ENCODE data around the gene GLT8D1.
"Not testable (repeated sequence)": the region's sequence is repeated elsewhere in the genome, so short reads cannot be mapped to it uniquely, and the experiment has no call there.

GLT8D1 gene

GRCh38 chr3:52679811-52680210 is 25.8 kb downstream of the GLT8D1 start:
- no peak for DNase-seq (ENCODE audit: low spot score)
- H3K27me3 Mint-ChIP-seq (ENCODE audit: low read depth), result no peaks in the 10 kb centered on the region
- no peak overlapping the region for H3K27ac Mint-ChIP-seq
- no peak overlapping the region for H3K4me3 Mint-ChIP-seq
- peaks cover 36% of the 10 kb centered on the region for H3K4me1 Mint-ChIP-seq (ENCODE audit: low read depth)
- H3K36me3 Mint-ChIP-seq (ENCODE audit: low read depth), result peaks cover 61% of the 10 kb centered on the region
- no peaks in the 10 kb centered on the region for H3K9me3 Mint-ChIP-seq

GRCh38 chr3:52679199-52679538 is 26.4 kb downstream of the GLT8D1 start:
- Mint-ChIP-seq H3K36me3 (ENCODE audit: low read depth) (peaks cover 58% of the 10 kb centered on the region), H3K4me3 (no peak overlapping the region), H3K4me1 (ENCODE audit: low read depth) (peaks cover 30% of the 10 kb centered on the region), H3K27me3 (ENCODE audit: low read depth) (no peaks in the 10 kb centered on the region), H3K27ac (peak overlapping the region; percentile 39), H3K9me3 (no peaks in the 10 kb centered on the region)
- DNase-seq (ENCODE audit: low spot score), result no peak

- no peaks in the 10 kb centered on the region for H3K9me3 Mint-ChIP-seq
- peaks cover 54% of the 10 kb centered on the region for H3K36me3 Mint-ChIP-seq (ENCODE audit: low read depth)
- H3K27me3 Mint-ChIP-seq (ENCODE audit: low read depth), result no peaks in the 10 kb centered on the region
- DNase-seq (ENCODE audit: low spot score), result no peak
- peak overlapping the region; percentile 67 for H3K27ac Mint-ChIP-seq
- peaks cover 25% of the 10 kb centered on the region for H3K4me1 Mint-ChIP-seq (ENCODE audit: low read depth)
- no peak overlapping the region for H3K4me3 Mint-ChIP-seq
Observed at GRCh38 chr3:52678265-52679198, 27.1 kb downstream of the GLT8D1 start.

DNA sequence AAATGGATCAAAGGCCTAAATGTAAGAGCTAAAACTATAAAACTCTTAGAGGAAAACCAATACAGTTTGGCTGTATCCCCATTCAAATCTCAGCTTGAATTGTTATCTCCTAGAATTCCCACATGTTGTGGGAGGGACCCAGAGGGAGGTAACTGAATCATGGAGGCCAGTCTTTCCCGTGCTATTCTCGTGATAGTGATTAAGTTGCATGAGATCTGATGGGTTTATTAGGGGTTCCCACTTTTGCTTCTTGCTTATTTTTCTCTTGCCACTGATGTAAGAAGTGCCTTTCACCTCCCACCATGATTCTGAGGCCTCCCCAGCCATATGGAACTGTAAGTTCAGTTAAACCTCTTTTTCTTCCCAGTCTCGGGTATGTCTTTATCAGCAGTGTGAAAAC is 29.4 kb downstream of the GLT8D1 start:
- H3K27ac Mint-ChIP-seq, result not testable (repeated sequence)
- Mint-ChIP-seq H3K36me3 (ENCODE audit: low read depth) (peaks cover 59% of the 10 kb centered on the region), H3K4me1 (ENCODE audit: low read depth) (peaks cover 21% of the 10 kb centered on the region)

DNA sequence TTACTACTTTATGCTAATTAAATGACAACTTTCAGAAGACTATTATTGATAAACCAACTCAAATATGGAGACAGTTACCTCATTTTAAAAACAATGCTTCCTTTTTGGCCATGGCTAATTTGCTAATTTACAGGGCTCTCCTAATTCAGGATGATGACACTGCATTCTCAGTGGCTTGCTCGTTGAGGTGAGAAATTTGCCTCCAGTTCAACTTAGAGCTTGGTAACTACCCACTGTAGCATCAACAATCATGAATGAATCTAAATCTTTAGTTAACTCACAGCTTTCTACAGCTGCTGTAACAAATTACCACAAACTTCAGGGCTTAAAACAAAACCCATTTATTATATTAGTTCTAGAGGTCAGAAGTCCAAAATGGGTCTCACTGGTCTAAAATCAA is 33.9 kb downstream of the GLT8D1 start:
- H3K27ac Mint-ChIP-seq, result peak overlapping the region; percentile 86
- H3K4me3 Mint-ChIP-seq, result peak overlapping the region; percentile 27
- H3K9me3 Mint-ChIP-seq, result no peaks in the 10 kb centered on the region
- no peaks in the 10 kb centered on the region for H3K27me3 Mint-ChIP-seq (ENCODE audit: low read depth)
- DNase-seq (ENCODE audit: low spot score), result no peak
- peaks cover 50% of the 10 kb centered on the region for H3K36me3 Mint-ChIP-seq (ENCODE audit: low read depth)
- H3K4me1 Mint-ChIP-seq (ENCODE audit: low read depth), result peaks cover 28% of the 10 kb centered on the region

More for the DNA sequence above, 29.4 kb downstream of the GLT8D1 start:
- DNase-seq (ENCODE audit: low spot score); H3K4me3 Mint-ChIP-seq; H3K9me3 Mint-ChIP-seq; H3K27me3 Mint-ChIP-seq (ENCODE audit: low read depth): not testable (repeated sequence)

- Mint-ChIP-seq H3K4me3 (peak overlapping the region; percentile 58), H3K36me3 (ENCODE audit: low read depth) (peaks cover 45% of the 10 kb centered on the region)
Observed at GRCh38 chr3:52670621-52671521, 34.7 kb downstream of the GLT8D1 start.

GRCh38 chr3:52663098-52663497 is 42.5 kb downstream of the GLT8D1 start:
- no peak for DNase-seq (ENCODE audit: low spot score)
- Mint-ChIP-seq H3K4me3 (no peak overlapping the region), H3K27me3 (ENCODE audit: low read depth) (no peaks in the 10 kb centered on the region), H3K4me1 (ENCODE audit: low read depth) (peaks cover 4% of the 10 kb centered on the region), H3K36me3 (ENCODE audit: low read depth) (peaks cover 53% of the 10 kb centered on the region), H3K9me3 (no peaks in the 10 kb centered on the region), H3K27ac (no peak overlapping the region)

More at GRCh38 chr3:52670621-52671521, 34.7 kb downstream of the GLT8D1 start:
- DNase-seq (ENCODE audit: low spot score), result peak; percentile 76
- H3K9me3 Mint-ChIP-seq, result no peaks in the 10 kb centered on the region
- peak overlapping the region; percentile 86 for H3K27ac Mint-ChIP-seq
- H3K4me1 Mint-ChIP-seq (ENCODE audit: low read depth), result peaks cover 28% of the 10 kb centered on the region
- no peaks in the 10 kb centered on the region for H3K27me3 Mint-ChIP-seq (ENCODE audit: low read depth)

DNA sequence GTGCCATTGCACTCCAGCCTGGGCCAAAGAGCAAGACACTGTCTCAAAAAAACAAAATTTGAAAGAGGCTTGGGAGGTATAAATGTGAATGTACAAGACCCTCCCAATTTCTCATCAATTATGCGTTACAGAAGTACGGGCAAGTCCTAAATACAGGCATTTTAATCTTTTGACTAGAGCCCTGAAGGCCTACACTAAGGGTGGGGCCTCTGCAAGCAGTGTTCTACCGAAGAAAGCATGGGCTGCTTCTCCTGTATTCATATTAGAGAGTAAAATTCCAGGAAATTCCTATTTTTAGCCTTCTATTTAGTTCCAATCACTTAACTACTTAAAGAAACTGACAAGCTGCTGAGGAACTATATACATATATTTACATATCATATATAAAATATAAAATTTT is 45.5 kb downstream of the GLT8D1 start:
- Mint-ChIP-seq H3K9me3 (no peaks in the 10 kb centered on the region), H3K27ac (no peak overlapping the region), H3K36me3 (ENCODE audit: low read depth) (peaks cover 63% of the 10 kb centered on the region), H3K4me3 (no peak overlapping the region), H3K4me1 (ENCODE audit: low read depth) (peaks cover 4% of the 10 kb centered on the region), H3K27me3 (ENCODE audit: low read depth) (no peaks in the 10 kb centered on the region)
- DNase-seq (ENCODE audit: low spot score), result no peak

GRCh38 chr3:52655895-52656294 is 49.7 kb downstream of the GLT8D1 start:
- Mint-ChIP-seq H3K27ac (no peak overlapping the region), H3K9me3 (no peaks in the 10 kb centered on the region), H3K4me1 (ENCODE audit: low read depth) (peaks cover 5% of the 10 kb centered on the region), H3K4me3 (no peak overlapping the region), H3K27me3 (ENCODE audit: low read depth) (no peaks in the 10 kb centered on the region), H3K36me3 (ENCODE audit: low read depth) (peaks cover 55% of the 10 kb centered on the region)
- no peak for DNase-seq (ENCODE audit: low spot score)

GRCh38 chr3:52651592-52651991 is 54.0 kb downstream of the GLT8D1 start:
- no peaks in the 10 kb centered on the region for H3K9me3 Mint-ChIP-seq
- H3K27ac Mint-ChIP-seq, result no peak overlapping the region
- peaks cover 64% of the 10 kb centered on the region for H3K36me3 Mint-ChIP-seq (ENCODE audit: low read depth)
- H3K27me3 Mint-ChIP-seq (ENCODE audit: low read depth), result no peaks in the 10 kb centered on the region
- H3K4me1 Mint-ChIP-seq (ENCODE audit: low read depth), result peaks cover 14% of the 10 kb centered on the region
- H3K4me3 Mint-ChIP-seq, result no peak overlapping the region
- no peak for DNase-seq (ENCODE audit: low spot score)

DNA sequence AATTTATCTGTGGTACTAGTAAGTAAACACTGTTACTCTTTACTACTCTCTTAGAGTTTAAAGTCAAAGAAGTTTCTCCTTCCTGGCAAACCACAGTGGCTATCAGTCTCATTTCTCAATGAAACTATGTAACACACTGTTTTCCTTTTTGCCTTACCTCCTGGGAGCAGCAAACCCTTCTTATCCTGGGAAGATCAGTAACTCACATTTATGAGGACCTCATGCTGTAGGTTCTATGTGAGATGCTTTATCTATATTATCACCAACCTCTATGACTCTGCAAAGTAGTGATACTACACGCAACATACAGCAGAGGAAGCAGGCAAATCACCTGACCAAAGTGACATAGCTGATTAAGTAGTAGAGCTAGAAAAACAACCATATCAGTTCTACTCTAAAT is 55.2 kb downstream of the GLT8D1 start:
- Mint-ChIP-seq H3K36me3 (ENCODE audit: low read depth) (peaks cover 61% of the 10 kb centered on the region), H3K9me3 (no peaks in the 10 kb centered on the region), H3K27me3 (ENCODE audit: low read depth) (no peaks in the 10 kb centered on the region), H3K27ac (peak overlapping the region; percentile 55), H3K4me3 (no peak overlapping the region), H3K4me1 (ENCODE audit: low read depth) (peaks cover 14% of the 10 kb centered on the region)
- DNase-seq (ENCODE audit: low spot score), result no peak

DNA sequence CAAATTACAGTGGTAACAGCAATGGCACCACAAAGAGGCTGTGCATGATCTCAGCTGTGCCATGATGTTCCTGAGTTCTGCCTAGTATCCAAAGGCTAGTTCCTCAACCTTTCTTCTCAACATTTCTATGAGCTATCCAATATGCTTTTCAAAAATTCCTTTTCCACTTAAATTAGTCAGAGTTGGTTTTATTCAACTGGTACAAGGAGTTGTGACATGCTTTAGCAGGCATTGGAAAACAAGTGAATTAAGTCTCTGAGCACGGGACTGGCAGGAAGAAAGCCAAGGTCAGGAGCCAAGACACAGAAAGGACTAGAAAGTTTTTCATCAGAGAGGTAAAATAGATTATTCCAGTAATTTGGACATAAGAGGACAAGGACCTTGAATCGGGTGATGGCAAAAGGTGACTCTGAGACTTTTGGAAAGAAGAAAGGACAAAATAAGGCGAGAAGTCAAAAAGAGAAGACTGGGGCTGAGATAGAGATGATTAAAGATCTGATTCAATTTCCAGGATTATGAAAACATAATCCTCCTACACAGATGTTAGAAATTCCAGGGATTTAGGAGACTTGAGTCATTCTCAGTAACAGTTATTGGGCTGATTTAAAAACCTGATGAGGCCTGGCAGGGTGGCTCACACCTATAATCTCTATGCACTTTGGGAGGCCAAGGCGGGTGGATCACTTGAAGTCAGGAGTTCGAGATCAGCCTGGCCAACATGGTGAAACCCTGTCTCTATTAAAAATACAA is 56.0 kb downstream of the GLT8D1 start:
- Mint-ChIP-seq H3K4me3 (no peak overlapping the region), H3K36me3 (ENCODE audit: low read depth) (peaks cover 63% of the 10 kb centered on the region), H3K27me3 (ENCODE audit: low read depth) (no peaks in the 10 kb centered on the region), H3K27ac (peak overlapping the region; percentile 22), H3K9me3 (no peaks in the 10 kb centered on the region), H3K4me1 (ENCODE audit: low read depth) (peaks cover 14% of the 10 kb centered on the region)
- DNase-seq (ENCODE audit: low spot score), result no peak

DNA sequence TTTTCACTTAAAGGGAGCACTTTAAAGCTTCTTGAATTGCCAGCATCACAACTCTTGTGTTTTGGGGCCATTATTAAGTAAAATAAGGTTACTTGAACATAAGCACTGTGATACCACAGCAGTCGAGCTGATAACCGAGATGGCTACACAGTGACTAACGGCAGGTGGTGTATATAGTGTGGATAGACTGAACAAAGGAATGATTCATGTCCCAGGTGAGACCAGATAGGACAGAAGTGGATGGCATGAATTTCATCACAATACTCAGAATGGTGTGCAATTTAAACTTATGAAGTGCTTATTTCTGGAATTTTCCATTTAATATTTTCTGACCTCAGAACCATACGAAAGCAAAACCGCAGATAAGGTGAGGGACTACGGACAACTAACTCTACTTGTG is 60.0 kb downstream of the GLT8D1 start:
- H3K27me3 Mint-ChIP-seq (ENCODE audit: low read depth), result no peaks in the 10 kb centered on the region
- H3K4me3 Mint-ChIP-seq, result no peak overlapping the region
- H3K27ac Mint-ChIP-seq, result no peak overlapping the region
- H3K36me3 Mint-ChIP-seq (ENCODE audit: low read depth), result peaks cover 55% of the 10 kb centered on the region
- H3K4me1 Mint-ChIP-seq (ENCODE audit: low read depth), result peaks cover 5% of the 10 kb centered on the region
- DNase-seq (ENCODE audit: low spot score), result no peak
- H3K9me3 Mint-ChIP-seq, result no peaks in the 10 kb centered on the region
